ENCODE data around the gene CDKN2D. TPM values are rescaled to one million over a fixed set of nuclear protein-coding genes. Genes with fewer than 3 reads are reported as not detected.
"Not testable (repeated sequence)": the region's sequence is repeated elsewhere in the genome, so short reads cannot be mapped to it uniquely, and the experiment has no call there.

Gene CDKN2D
- total RNA-seq, 1 donor from 2014 or later: 14.9 TPM

DNA sequence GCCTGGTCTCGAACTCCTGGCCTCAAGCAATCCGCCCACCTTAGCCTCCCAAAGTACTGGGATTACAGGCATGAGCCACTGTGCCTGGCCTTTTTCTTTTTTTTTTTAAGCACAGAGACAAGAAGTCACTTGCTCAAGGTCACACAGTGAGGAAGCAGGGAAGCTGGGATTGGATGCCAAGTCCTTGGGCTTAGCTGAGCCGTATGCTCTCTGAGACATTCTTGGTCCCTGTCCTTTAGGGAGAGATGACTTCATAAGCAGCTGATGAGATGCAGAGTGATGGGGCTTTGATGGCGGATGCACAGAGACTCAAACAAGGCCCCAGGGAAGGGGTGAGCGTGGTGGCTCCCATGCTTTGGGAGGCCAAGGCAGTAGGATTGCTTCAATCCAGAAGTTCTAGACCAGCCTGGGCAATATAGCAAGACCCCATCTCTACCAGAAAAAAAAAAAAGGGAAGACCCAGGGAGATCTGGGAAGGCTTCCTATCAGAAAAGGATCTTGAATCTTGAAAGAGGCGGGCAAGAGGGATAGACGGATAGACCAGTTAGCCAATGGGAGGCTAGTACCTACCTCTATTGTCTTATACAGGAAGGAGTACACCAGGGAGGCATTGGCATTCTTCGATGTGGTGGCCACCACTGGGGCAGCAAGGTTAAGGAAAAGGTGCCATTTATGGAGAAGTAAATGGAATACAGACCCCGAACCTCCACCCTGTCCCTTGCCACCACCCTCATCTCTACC, 14.4 kb upstream of the CDKN2D start:
- intact Hi-C loops (cut with DNase I): no loop called here
- DNase-seq (ENCODE audit: low spot score) (no peak), ATAC-seq (no peak)

DNA sequence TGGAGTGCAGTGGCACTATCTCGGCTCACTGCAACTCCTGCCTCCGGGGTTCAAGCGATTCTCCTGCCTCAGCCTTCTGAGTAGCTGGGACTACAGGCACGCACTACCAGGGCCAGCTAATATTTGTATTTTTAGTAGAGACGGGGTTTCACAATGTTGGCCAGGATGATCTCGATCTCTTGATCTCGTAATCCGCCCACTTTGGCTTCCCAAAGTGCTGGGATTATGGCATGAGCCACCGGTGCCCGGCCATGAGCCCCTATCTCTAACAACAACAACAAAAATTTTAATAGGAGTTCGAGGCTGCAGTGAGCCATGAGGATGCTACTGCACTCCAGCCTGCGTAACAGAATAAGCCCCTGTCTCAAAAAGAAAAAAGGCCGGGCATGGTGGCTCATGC, 13.3 kb upstream of the CDKN2D start:
- intact Hi-C loops (cut with DNase I): no loop called here
- ATAC-seq (no peak), DNase-seq (ENCODE audit: low spot score) (no peak)

DNA sequence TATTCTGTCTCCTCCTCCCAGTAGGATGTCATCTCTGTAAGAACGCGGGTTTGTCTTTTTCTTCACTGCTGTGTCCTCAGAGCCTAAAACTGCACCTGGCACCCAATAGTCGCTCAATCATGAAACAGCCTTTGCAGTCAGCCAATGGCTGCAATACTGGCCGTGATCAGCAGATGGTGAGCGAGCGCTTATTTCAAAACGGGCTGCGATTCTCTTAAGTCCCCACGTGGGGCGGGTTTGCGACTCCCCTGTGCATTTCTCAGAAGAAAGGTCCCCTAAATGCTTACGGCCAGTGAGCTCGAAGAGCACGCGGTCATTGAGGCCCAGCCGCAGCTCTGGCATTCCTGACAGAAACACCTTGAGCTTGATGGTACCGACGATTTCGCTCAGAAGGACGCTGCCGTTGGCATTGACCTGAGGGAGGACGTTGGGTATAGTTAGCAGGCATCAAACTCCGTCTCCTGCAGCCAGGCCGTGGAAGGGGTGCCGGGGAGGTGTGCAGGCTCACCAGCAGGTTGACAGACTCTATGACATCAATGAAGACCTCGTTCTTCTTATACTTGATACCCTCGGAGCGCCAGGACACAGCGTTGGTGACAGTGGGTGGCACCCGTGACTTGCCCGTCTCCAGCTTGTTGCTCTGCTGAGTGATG, 12.3 kb upstream of the CDKN2D start:
- intact Hi-C loops (cut with DNase I): loop anchor here (2.0 kb wide), 1 partner anchor 64 kb away; no protein-coding TSS in a partner anchor
- ATAC-seq: peak; percentile 87
- peak; percentile 93 for DNase-seq (ENCODE audit: low spot score)

DNA sequence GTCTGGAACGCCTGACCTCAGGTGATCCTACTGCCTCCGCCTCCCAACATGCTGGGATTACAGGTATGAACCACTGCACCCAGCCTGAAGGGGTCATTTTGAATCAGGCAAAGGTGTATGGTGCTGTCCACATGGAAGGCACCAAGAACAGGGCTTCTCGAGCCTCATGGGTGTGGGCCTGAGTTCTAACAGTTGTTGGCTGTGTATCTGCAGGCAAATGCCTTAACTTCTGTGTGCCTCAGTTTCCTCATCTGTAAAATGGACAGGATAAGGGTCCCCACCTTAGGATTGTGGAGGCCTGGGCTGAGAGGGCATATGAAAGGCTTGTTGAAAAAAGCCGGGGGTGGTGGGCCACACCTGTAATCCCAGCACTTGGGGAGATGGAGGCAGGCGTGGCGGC, 9.2 kb upstream of the CDKN2D start:
- DNase-seq (ENCODE audit: low spot score) (no peak), ATAC-seq (no peak)
- intact Hi-C loops (cut with DNase I): no loop called here

DNA sequence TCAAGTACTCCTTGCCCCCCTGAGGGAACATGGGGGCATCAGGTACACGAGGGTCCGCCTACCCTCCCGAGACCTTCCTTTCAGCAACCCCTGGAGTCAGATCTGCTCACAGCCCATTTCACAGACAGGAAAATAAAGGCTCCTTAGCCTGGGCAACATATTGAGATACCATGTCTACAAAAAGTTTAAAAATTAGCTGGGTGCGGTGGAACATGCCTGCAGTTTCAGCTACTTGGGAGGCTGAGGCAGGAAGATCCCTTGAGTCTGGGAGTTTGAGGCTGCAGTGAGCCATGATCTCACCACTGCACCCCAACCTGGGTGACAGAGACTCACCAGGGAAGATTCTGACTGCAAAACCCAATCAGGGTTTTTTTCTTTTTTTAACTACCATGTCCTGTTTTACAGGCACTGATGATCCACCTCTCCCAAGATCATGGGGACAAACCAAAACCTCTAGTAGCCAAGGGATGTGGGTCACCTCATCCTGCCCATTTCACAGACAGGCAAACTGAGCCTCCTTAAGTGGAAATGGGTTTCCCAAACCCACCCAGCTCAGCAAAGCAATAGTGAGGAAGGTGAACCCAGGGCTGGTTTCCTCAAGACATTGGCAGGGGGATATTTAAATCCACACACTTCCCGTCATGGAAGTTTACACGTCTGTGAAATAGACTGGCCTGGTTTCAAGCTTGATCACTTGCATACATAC, 6.4 kb upstream of the CDKN2D start:
- ATAC-seq (no peak), DNase-seq (ENCODE audit: low spot score) (no peak)
- intact Hi-C loops (cut with DNase I): no loop called here

DNA sequence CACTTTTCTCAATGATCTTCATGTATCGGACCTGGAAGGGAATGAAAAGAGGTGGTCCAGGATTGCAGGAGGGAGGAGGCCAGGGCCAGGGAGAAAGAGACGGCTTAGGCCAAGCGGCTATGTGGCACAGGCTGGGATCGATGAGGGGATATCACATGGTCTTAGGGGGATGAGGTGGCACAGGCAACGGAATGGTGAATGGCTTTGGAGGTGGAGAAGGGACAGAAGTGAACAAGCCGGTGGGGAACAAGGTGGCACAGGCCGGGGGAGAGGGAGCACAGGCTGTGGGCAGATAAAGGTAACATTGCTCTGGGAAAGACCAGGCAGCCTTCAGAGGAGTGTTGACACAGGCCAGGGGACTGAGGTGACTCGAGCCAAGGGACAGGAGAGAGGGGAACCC, 5.7 kb upstream of the CDKN2D start:
- DNase-seq (ENCODE audit: low spot score) (no peak), ATAC-seq (no peak)
- intact Hi-C loops (cut with DNase I): no loop called here

DNA sequence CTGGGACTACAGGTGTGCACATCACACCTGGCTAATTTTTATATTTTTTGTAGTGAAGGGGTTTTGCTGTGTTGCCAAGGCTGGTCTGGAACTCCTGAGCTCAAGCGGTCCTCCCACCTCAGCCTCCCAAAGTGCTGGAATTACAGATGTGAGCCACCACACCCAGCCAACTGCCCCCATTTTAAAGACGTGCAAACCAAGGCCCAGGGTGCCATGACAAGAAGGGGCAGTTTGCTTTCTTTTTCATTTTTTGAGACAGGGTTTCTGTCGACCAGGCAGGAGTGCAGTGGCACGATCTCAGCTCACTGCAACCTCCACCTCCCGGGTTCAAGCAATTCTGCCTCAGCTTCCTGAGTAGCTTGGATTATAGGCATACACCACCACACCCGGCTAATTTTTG, 5.0 kb upstream of the CDKN2D start:
- intact Hi-C loops (cut with DNase I); DNase-seq (ENCODE audit: low spot score); ATAC-seq: not testable (repeated sequence)

DNA sequence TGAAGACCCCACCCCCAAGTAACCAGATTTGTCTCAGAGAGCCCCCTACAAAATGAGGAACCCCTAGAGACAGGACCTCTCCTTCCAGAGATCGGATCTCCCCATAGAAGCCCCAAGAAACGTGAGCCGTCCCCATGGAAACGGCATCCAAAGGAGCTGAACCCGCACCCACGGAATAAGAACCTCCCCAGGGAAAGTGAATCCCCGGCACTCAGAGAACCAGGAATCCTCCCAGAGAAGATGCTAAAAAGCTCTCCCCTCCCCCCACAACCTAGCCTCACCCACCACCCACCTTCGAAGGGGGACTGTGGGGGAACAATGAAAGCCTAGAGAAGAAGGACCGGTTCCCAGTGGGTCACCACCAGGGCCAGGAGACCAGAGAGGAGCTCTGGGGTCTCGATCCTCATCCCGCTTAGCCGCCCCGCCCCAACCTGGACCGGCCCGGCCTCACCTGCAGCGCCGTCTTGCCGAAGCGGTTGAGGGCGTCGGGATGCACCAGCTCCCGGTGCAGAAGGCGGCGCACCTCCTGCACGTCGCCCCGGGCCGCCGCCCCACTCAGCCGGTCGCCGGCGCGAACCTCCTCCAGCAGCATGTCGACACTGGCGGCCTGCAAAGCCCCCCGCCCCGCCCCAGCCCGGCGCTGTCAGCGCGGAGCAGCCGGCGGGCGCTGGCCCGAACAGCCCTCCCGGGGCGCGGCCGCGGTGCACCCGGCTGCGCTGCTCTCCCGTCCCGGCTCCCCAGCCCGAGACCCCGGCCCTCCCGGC, 535 bp downstream of the CDKN2D start:
- intact Hi-C loops (cut with DNase I): loop anchor here (10.0 kb wide), 1 partner anchor 153 kb away; no protein-coding TSS in a partner anchor
- no peak for ATAC-seq
- DNase-seq (ENCODE audit: low spot score): peak; percentile 72

DNA sequence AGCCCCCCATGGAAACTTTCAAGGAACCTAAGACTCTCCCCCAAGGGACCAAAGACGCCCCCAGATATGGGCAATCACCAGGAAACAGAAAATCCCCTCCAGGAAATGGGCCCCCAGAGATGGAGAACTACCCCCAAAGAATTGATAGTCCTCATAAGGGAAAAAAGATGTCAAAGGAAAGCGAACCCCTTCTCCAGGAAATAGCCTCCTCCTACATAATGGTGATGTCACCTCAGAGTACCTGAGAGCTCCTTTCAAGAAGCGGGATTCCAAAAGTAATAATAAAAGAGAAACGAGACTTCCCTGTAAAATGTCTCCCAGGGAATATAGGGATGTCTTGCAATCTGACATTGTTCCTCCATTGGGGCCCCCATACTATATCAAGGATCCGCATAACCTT, 1.1 kb downstream of the CDKN2D start:
- DNase-seq (ENCODE audit: low spot score) (no peak), ATAC-seq (no peak)
- intact Hi-C loops (cut with DNase I): loop anchor here (10.0 kb wide), 1 partner anchor 153 kb away; no protein-coding TSS in a partner anchor

DNA sequence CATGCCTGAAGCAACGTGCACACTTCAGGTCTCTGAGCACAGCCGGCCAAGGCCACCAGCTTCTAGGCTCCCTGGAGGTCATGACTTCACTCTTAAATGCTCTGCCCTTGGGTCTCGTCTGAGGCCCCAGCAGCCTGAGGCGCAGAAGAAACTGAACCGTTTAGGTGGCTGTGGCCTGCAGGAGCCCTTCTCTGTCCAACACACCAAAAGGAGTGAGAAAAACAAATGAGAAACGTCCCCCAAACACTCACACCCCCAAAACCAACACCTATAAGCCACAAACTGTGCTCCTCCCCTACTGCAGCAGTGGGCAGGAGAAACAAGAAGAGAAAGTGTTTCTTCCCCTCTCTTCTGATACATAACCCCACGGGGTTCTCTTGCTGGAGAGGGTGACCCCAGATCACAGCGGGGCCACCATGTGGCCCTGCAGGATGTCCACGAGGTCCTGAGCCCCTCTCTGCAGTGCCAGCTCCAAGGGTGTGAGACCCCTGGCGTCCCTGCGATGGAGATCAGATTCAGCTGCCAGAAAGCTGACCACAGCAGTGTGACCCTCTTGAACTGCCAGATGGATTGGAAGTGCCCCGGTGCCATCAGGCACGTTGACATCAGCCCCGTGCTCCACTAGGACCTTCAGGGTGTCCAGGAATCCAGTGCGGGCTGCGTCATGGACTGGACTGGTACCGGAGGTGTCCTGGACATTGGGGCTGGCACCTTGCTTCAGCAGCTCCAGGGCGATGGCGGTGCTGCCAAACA, 1.9 kb downstream of the CDKN2D start:
- no peak for ATAC-seq
- intact Hi-C loops (cut with DNase I): loop anchor here (10.0 kb wide), 1 partner anchor 152 kb away; no protein-coding TSS in a partner anchor
- DNase-seq (ENCODE audit: low spot score): no peak

DNA sequence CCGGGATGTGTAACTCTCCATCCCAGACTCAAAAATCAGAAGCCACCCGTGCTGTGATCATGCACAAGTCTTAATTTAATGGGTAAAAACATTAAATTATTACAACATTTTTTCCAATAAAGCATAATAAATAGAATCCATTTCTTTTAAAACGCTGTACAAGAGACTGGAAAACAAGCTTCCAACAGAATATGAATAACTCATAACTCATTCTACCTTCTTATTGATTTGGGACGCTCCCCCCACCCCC, 2.4 kb downstream of the CDKN2D start:
- intact Hi-C loops (cut with DNase I): loop anchor here (10.0 kb wide), 1 partner anchor 152 kb away; no protein-coding TSS in a partner anchor
- no peak for ATAC-seq
- DNase-seq (ENCODE audit: low spot score): no peak

DNA sequence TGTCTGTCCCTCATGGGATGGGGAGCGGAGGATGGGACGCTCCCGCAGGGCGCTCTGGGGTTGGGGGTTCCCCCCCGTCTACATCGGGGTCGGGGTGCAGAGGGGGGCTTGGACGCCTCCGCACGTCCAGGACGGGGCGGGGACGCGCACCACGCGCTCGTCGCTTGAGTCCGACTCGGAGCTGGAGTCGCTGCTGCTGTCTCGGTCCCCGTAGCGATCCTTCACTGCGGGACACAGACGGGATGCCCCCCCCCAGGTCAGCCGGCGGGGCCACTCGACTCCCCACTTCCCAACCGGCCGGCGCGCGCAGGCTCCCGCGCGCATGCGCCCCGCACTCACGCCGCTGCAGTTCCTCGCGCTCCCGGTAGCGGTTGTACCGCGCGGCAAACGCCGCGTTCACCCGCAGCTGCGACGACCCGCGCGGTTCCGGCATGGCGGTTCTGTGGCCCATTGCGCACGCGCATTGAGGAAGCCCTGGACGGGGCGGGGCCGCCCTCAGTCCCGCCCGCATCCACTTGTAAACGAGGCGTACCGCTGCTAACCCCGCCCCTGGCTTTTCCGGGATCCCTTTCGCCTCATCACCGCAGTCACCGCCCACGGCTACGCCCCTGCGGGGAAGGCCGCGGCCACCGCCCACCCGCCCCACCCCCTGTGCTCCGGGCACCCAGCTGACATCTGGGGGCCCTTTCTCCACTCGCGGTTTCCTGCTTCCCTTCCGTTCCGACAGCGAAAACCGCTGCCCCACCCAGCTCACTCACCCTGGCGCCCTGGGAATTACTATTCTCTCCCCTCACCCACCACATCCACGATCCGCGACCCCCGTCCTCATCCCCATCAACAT, 3.0 kb downstream of the CDKN2D start, which contains the start of gene KRI1:
Gene KRI1, minus strand, starts transcription at position 444 of the 841 bp plus-strand sequence. Its CDS starts 11 bp downstream, at position 433.
- ATAC-seq (peak; percentile 92), DNase-seq (ENCODE audit: low spot score) (peak; percentile 99)
- intact Hi-C loops (cut with DNase I): loop anchor here (10.0 kb wide), 1 partner anchor 151 kb away; no protein-coding TSS in a partner anchor

DNA sequence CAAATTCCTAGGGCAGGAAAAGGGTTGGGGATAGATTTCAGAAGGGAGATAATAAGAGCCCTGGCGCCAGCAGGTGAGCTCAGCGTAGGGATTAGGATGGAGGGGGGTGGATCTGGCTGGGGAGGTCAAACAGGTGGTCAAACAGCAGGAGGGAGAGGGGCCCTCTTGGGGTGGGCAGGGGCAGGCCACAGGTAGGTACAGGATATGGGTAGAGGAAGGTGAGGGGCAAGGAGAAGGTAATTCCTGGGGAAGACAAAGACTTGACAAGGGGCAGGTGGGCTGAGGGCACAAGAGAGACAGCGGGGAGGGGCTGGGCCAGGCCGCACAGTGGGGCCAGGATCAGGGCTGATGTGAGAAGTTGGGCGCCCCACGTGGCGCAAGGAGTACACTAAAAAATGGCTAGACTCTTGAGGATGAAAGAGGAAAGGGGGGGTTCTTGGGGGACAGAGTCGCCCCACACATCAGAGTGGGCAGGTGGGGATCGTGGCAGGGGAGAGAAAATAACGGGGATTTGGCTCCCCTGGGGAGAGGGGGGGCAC, 3.7 kb downstream of the CDKN2D start:
- intact Hi-C loops (cut with DNase I): loop anchor here (10.0 kb wide), 1 partner anchor 150 kb away; no protein-coding TSS in a partner anchor
- DNase-seq (ENCODE audit: low spot score) (peak; percentile 71), ATAC-seq (peak; percentile 0)

DNA sequence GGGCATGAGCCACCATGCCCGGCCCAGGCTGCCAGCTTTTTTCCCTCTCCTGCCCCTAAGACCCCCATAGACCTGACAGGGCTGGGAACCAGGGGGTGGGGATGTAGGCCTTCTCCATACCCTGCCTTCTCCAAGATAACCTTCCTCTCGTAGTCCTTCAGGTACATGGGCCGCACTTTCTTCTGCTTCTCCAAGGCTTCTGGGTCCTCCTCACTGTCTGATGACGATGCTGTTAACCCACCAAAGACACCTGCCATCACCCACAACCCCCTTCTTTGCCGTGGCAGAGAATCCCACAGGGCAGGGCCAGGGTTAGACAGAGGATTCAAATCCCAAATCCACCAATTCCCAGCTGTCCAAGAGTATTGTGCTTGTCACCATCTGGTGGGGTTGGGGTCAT, 6.2 kb downstream of the CDKN2D start:
- ATAC-seq: no peak
- no peak for DNase-seq (ENCODE audit: low spot score)
- intact Hi-C loops (cut with DNase I): loop anchor here (10.0 kb wide), 1 partner anchor 148 kb away; no protein-coding TSS in a partner anchor

DNA sequence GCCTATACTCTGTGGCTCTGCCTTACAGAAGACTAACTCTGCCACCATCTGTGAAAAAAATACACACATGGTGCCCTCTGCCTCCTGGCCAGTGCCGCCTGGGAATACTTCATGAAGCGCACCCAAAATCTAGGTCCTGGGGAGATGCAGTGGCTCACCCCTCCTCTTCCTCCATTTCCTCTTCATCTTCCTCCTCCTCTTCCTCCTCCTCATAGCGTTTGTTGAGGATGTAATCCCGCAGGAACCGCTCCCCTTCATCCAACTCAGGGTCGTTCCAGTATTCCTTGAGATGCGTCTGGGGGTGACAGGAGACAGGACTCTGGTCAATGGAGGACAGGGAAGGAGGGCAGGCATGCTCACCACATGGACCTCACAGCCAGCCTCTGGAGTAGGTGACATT, 8.6 kb downstream of the CDKN2D start:
- intact Hi-C loops (cut with DNase I): loop anchor here (10.0 kb wide), 1 partner anchor 145 kb away; no protein-coding TSS in a partner anchor
- DNase-seq (ENCODE audit: low spot score) (no peak), ATAC-seq (no peak)

DNA sequence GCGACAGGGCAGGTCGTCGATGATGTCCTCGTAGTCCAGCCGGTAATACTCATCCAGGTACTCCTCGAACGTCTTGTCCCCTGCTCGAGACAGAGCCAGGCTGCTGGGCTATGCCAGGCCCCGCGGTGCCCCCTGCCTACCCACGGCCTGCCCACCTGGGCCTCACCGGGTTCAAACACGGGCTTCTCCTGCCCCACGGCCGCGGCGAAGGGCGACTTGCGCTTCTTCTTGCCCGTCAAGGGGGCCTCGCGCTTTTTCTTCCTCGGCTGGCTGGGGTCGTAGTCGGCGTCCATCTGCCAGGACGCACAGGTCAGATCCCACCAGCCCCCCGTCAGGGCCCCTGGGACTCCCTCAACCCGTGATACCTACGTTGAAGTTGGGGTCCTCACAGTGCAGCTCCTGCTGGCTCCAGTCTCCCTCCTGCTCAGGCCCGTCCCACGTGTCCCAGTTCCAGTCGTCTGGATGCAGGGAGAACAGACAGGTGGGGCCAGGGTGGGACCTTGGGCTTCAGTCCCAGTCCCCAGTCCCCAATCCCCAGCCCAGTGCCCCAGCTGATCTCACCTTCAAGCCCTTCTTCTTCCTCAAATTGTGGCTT, 11.1 kb downstream of the CDKN2D start:
- intact Hi-C loops (cut with DNase I): no loop called here
- DNase-seq (ENCODE audit: low spot score) (no peak), ATAC-seq (no peak)

DNA sequence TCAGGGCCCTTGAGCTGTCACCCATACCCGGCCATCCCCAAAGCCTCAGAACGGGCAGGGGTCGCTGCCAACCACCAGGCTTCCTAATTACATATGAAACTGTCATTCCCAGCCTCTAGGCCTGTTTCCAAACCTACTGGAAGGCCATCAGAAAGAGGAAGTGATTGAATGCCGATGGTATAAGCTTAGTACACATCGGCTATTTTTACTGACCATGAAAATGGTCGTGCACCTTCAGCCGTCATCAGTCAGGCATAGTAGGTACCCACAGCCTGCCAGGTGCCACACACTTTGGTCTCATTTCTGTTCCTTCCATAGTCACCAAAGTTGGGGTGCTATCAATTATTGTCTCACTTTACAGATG, 13.2 kb downstream of the CDKN2D start:
- intact Hi-C loops (cut with DNase I): no loop called here
- DNase-seq (ENCODE audit: low spot score): no peak
- no peak for ATAC-seq

Measured in sciatic nerve (tissue), 2 donors.